ENCODE results near the gene NELFA. TPM values are rescaled to one million over a fixed set of nuclear protein-coding genes. Genes with fewer than 3 reads are reported as not detected.

Gene NELFA
- total RNA-seq, 1 experiment from 2014 or later = 55.0 TPM

DNA sequence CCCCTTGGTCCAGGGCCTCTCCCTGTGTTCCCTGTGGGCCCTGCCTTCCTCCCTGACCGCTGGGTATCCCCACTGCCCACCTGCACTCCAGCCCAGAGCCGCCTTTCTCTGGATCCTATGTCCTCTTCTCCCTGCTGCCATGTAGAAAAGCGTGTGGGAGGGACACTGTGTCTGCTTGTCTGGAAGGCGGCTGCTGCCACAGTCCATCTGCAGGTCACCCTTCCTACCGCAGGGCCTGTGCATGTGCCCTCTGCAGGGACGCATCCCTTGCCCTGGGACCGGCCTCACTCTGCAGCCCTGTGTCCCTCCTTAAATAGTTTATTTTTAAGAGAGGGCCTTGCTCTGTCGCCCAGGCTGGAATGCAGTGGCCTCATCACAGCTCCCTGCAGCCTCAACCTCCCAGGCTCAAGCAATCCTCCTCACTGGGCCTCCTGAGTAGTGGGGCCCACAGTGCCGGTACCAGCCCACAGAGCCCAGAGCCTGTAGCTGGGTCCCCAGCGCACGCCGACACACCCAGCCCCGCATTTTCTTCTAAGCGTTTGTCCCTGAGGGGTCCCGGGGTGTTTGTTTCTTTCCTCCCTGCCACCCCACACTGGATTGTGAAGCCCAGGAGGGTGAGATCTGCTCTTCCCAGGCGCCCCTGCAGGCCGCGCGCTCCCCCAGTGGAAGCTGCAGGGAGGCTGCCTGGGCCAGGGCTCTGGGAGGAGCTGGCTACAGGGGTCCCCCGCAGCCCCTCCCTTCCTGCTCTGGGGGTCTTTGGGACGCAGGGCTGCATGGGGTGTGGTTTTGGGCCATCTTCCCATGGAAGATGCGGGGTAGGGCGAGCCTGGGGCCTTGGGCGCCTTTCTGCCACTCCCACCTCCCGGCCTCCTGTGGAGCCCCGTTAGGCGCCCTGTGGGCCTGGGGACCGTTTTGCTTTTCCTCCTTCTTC is 37.5 kb upstream of the NELFA start:
- peak; percentile 32 for DNase-seq
- no peaks in the 10 kb centered on the region for H3K9me3 Mint-ChIP-seq
- no peak overlapping the region for H2BK120ac ChIP-seq (ENCODE audit: low read depth, low read length, poor library complexity, severe bottlenecking)
- TF ChIP-seq, protein P1, sequence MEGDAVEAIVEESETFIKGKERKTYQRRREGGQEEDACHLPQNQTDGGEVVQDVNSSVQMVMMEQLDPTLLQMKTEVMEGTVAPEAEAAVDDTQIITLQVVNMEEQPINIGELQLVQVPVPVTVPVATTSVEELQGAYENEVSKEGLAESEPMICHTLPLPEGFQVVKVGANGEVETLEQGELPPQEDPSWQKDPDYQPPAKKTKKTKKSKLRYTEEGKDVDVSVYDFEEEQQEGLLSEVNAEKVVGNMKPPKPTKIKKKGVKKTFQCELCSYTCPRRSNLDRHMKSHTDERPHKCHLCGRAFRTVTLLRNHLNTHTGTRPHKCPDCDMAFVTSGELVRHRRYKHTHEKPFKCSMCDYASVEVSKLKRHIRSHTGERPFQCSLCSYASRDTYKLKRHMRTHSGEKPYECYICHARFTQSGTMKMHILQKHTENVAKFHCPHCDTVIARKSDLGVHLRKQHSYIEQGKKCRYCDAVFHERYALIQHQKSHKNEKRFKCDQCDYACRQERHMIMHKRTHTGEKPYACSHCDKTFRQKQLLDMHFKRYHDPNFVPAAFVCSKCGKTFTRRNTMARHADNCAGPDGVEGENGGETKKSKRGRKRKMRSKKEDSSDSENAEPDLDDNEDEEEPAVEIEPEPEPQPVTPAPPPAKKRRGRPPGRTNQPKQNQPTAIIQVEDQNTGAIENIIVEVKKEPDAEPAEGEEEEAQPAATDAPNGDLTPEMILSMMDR (conservative IDR thresholded peaks at IDR 0.05) = no peak
- H3K4me3 Mint-ChIP-seq = no peak overlapping the region
- H4K91ac ChIP-seq (ENCODE audit: insufficient read length, low read depth, low read length) = no peak overlapping the region
- no peaks in the 10 kb centered on the region for H3K79me2 ChIP-seq (ENCODE audit: insufficient read depth, low read length)
- peaks cover 56% of the 10 kb centered on the region for H3K27me3 Mint-ChIP-seq (ENCODE audit: low read depth)
- no peaks in the 10 kb centered on the region for H3K9me3 ChIP-seq (ENCODE audit: control insufficient read depth, low read depth, low read length)
- H3K27ac Mint-ChIP-seq = no peak overlapping the region; a peak in 1 of 7 replicates
- H3K18ac ChIP-seq (ENCODE audit: insufficient read length, low read depth, low read length) = no peak overlapping the region
- H3K4me2 ChIP-seq (ENCODE audit: insufficient read depth, insufficient read length, low read length) = no peak overlapping the region
- WGBS (ENCODE audit: extremely low coverage, insufficient read length, low lambda C conversion rate) = no CpG with 5 or more reads among the region's 28 CpGs
- peaks cover 4% of the 10 kb centered on the region for H3K23me2 ChIP-seq (ENCODE audit: insufficient read length, low read depth, low read length, poor library complexity, severe bottlenecking)
- H3K4me1 Mint-ChIP-seq = peaks cover 4% of the 10 kb centered on the region in 2 experiments
- no peak overlapping the region for H2BK15ac ChIP-seq (ENCODE audit: low read depth, low read length)
- no peak overlapping the region for H2AK5ac ChIP-seq (ENCODE audit: insufficient read length, low read length)
- no peak overlapping the region for H3T11ph ChIP-seq (ENCODE audit: low read length)
- H3K4ac ChIP-seq (ENCODE audit: low read depth, low read length) = no peak overlapping the region
- H2BK12ac ChIP-seq (ENCODE audit: insufficient read length, low read depth, low read length) = no peak overlapping the region
- no peak overlapping the region for H3K27ac ChIP-seq (ENCODE audit: insufficient read length, low read depth, low read length)
- H3K36me3 Mint-ChIP-seq (ENCODE audit: insufficient read depth in 1 of 3, low read depth in 3 of 3) = no peaks in the 10 kb centered on the region; a peak in 1 of 7 replicates
- H3K14ac ChIP-seq (ENCODE audit: insufficient read depth, low read length) = no peak overlapping the region
- H3K9ac ChIP-seq (ENCODE audit: extremely low read depth, insufficient read length, low read length) = no peak overlapping the region
- H4K5ac ChIP-seq (ENCODE audit: insufficient read length, low read depth, low read length) = no peak overlapping the region
- H2AFZ ChIP-seq (ENCODE audit: low read length) = no peak overlapping the region
- H3K4me1 ChIP-seq (ENCODE audit: insufficient read depth, low read length) = no peaks in the 10 kb centered on the region; the same call in 1 of the 2 replicates
- no peak overlapping the region for H2BK20ac ChIP-seq (ENCODE audit: low read depth, low read length, poor library complexity, severe bottlenecking)
- no peaks in the 10 kb centered on the region for H3K79me1 ChIP-seq (ENCODE audit: insufficient read depth, low read depth, low read length, poor library complexity, severe bottlenecking)
- no peak overlapping the region for H3K23ac ChIP-seq (ENCODE audit: insufficient read length, low read depth, low read length)
- H3K27me3 ChIP-seq (ENCODE audit: insufficient read depth, low read length) = peaks cover 8% of the 10 kb centered on the region
- H2BK5ac ChIP-seq (ENCODE audit: insufficient read length, low read length) = no peak overlapping the region
- H4K8ac ChIP-seq (replicated peaks; ENCODE audit: insufficient read length, low read depth, low read length) = no peak overlapping the region
- H3K56ac ChIP-seq (ENCODE audit: insufficient read length, low read depth, low read length) = no peak overlapping the region
- no peaks in the 10 kb centered on the region for H4K20me1 ChIP-seq (ENCODE audit: control insufficient read depth, insufficient read depth, insufficient read length)

Data from H9 (cell line).